ENCODE results near the gene MSLN. TPM values are rescaled to one million over a fixed set of nuclear protein-coding genes. Genes with fewer than 3 reads are reported as not detected.

MSLN gene
- total RNA-seq, 4 donors from 2014 or later = 0.39 TPM; not detected in 3

GRCh38 chr16:801584-802363 lies 41.2 kb downstream of the MSLN start:
- 69% methylated on average over 10 of the region's 22 CpGs for WGBS
- no peak for TF ChIP-seq EP300 (IDR thresholded peaks at IDR 0.05)
- TF ChIP-seq POLR2A (IDR thresholded peaks at IDR 0.05; ENCODE audit: low read depth) = no peak
- TF ChIP-seq CTCF (IDR thresholded peaks at IDR 0.05) = no peak
- TF ChIP-seq POLR2AphosphoS5 (IDR thresholded peaks at IDR 0.05) = no peak
- intact Hi-C loops (cut with DNase I) = no loop called here
- no peak for DNase-seq (ENCODE audit: extremely low spot score)
- Histone ChIP-seq H3K4me3 (no peak overlapping the region), H3K27me3 (peaks cover 0 to 91% (median 28%) of the 10 kb centered on the region in 4 donors), H3K9me3 (no peaks in the 10 kb centered on the region), H3K27ac (replicated peaks in 1 of 4) (no peak overlapping the region), H3K36me3 (no peaks in the 10 kb centered on the region), H3K4me1 (peaks cover 2 to 24% (median 12%) of the 10 kb centered on the region in 4 donors)

- H3K27ac ChIP-seq (replicated peaks in 1 of 4) = no peak overlapping the region
- intact Hi-C loops (cut with DNase I) = no loop called here
- WGBS = 80% methylated on average over 1 of the region's 7 CpGs
- no peak for DNase-seq (ENCODE audit: extremely low spot score)
- H3K36me3 ChIP-seq = no peaks in the 10 kb centered on the region
- no peak overlapping the region for H3K4me3 ChIP-seq
- TF ChIP-seq POLR2A (IDR thresholded peaks at IDR 0.05; ENCODE audit: low read depth) (no peak), CTCF (IDR thresholded peaks at IDR 0.05) (no peak), EP300 (IDR thresholded peaks at IDR 0.05) (no peak), POLR2AphosphoS5 (IDR thresholded peaks at IDR 0.05) (no peak)
- H3K4me1 ChIP-seq = peaks cover 5 to 29% (median 16%) of the 10 kb centered on the region in 4 donors
- H3K9me3 ChIP-seq = no peaks in the 10 kb centered on the region
- peaks cover 0 to 84% (median 28%) of the 10 kb centered on the region in 4 donors for H3K27me3 ChIP-seq
These were observed 41.9 kb downstream of the MSLN start for GRCh38 chr16:802461-802860.

- 72% methylated on average over 19 of the region's 33 CpGs for WGBS
- no peaks in the 10 kb centered on the region for H3K36me3 ChIP-seq
- H3K27ac ChIP-seq (replicated peaks in 1 of 4) = no peak overlapping the region
- TF ChIP-seq CTCF (IDR thresholded peaks at IDR 0.05) = no peak
- TF ChIP-seq EP300 (IDR thresholded peaks at IDR 0.05) = no peak
- no peak for TF ChIP-seq POLR2A (IDR thresholded peaks at IDR 0.05; ENCODE audit: low read depth)
- no peak for TF ChIP-seq POLR2AphosphoS5 (IDR thresholded peaks at IDR 0.05)
- H3K9me3 ChIP-seq = no peaks in the 10 kb centered on the region
- H3K4me3 ChIP-seq = no peak overlapping the region
- DNase-seq (ENCODE audit: extremely low spot score) = no peak
- peaks cover 5 to 32% (median 19%) of the 10 kb centered on the region in 4 donors for H3K4me1 ChIP-seq
- peaks cover 0 to 77% (median 28%) of the 10 kb centered on the region in 4 donors for H3K27me3 ChIP-seq
- intact Hi-C loops (cut with DNase I) = no loop called here
These were observed 42.6 kb downstream of the MSLN start for GRCh38 chr16:802914-803753.

GRCh38 chr16:803754-804080 lies 43.2 kb downstream of the MSLN start:
- 46% methylated on average over 8 of the region's 8 CpGs for WGBS
- DNase-seq (ENCODE audit: extremely low spot score) = no peak
- Histone ChIP-seq H3K27ac (replicated peaks in 1 of 4) (no peak overlapping the region), H3K4me1 (peaks cover 10 to 38% (median 24%) of the 10 kb centered on the region in 4 donors), H3K27me3 (peaks cover 0 to 71% (median 28%) of the 10 kb centered on the region in 4 donors), H3K4me3 (no peak overlapping the region), H3K9me3 (no peaks in the 10 kb centered on the region), H3K36me3 (no peaks in the 10 kb centered on the region)
- intact Hi-C loops (cut with DNase I) = no loop called here
- TF ChIP-seq CTCF (IDR thresholded peaks at IDR 0.05) (no peak), EP300 (IDR thresholded peaks at IDR 0.05) (no peak), POLR2A (IDR thresholded peaks at IDR 0.05; ENCODE audit: low read depth) (no peak), POLR2AphosphoS5 (IDR thresholded peaks at IDR 0.05) (no peak)

All from esophagus muscularis mucosa (tissue), 4 donors.